HG03571 (cell line): Measurements from ENCODE around the gene PLA2R1.

Experiments used
- ATAC-seq: cut with Tn5 transposase; IDR thresholded peaks from one replicate; pipeline ENCODE4 v1.9.1; 2021; ENCODE audit not compliant: unreplicated experiment

Gene PLA2R1

GRCh38 chr2:160062292-160063005 is at the start of gene PLA2R1:
Gene PLA2R1 (minus strand): TSS chr2:160062615. CDS start chr2:160062403, 212 bp downstream.
- ATAC-seq = no peak

GRCh38 chr2:160110674-160111239 is 48.3 kb upstream of the PLA2R1 start:
- no peak for ATAC-seq

GRCh38 chr2:160109939-160110673 is 47.7 kb upstream of the PLA2R1 start:
- ATAC-seq = peak; percentile 64

GRCh38 chr2:160109243-160109642 is 46.8 kb upstream of the PLA2R1 start:
- no peak for ATAC-seq

- ATAC-seq = no peak
Measured at GRCh38 chr2:160108646-160109045, 46.2 kb upstream of the PLA2R1 start.

- no peak for ATAC-seq
Measured at GRCh38 chr2:160105366-160105765, 43.0 kb upstream of the PLA2R1 start.

GRCh38 chr2:160104115-160104514 is 41.7 kb upstream of the PLA2R1 start:
- ATAC-seq = no peak

GRCh38 chr2:160097326-160097725 is 34.9 kb upstream of the PLA2R1 start:
- no peak for ATAC-seq

- ATAC-seq = no peak
Measured at GRCh38 chr2:160096409-160096808, 34.0 kb upstream of the PLA2R1 start.

GRCh38 chr2:160092445-160092844 is 30.0 kb upstream of the PLA2R1 start:
- no peak for ATAC-seq

GRCh38 chr2:160091381-160091780 is 29.0 kb upstream of the PLA2R1 start:
- ATAC-seq = no peak

GRCh38 chr2:160087854-160088745 is 25.7 kb upstream of the PLA2R1 start:
- no peak for ATAC-seq

GRCh38 chr2:160085662-160086061 is 23.2 kb upstream of the PLA2R1 start:
- no peak for ATAC-seq

- no peak for ATAC-seq
Measured at GRCh38 chr2:160077912-160078810, 15.7 kb upstream of the PLA2R1 start.

- ATAC-seq = no peak
Measured at GRCh38 chr2:160076914-160077313, 14.5 kb upstream of the PLA2R1 start.

GRCh38 chr2:160076241-160076640 is 13.8 kb upstream of the PLA2R1 start:
- ATAC-seq = no peak

GRCh38 chr2:160075171-160075570 is 12.8 kb upstream of the PLA2R1 start:
- no peak for ATAC-seq

- ATAC-seq = no peak
Measured at GRCh38 chr2:160073284-160073888, 11.0 kb upstream of the PLA2R1 start.

- no peak for ATAC-seq
Measured at GRCh38 chr2:160068906-160069305, 6.5 kb upstream of the PLA2R1 start.

GRCh38 chr2:160064916-160065315 is 2.5 kb upstream of the PLA2R1 start:
- ATAC-seq = no peak
